Activated T-helper 1 cell treated with Interleukin-2 at 50 U/mL for 16 hours (primary cell): ENCODE results near the gene TARBP1.
"Not testable (repeated sequence)": the region's sequence is repeated elsewhere in the genome, so short reads cannot be mapped to it uniquely, and the experiment has no call there.

Experiments used
- DNase-seq: peaks from one replicate; pipeline ENCODE4 v3.0.0-alpha.2; 2020; ENCODE audit warnings: low read depth

TARBP1 gene

GRCh38 chr1:234478481-234479309 lies at the start of gene TARBP1:
Gene TARBP1, minus strand, starts transcription at chr1:234479179. Its CDS starts 76 bp downstream, at chr1:234479103.
- DNase-seq: peak; percentile 62

- no peak for DNase-seq
Measured at GRCh38 chr1:234528074-234528865, 49.3 kb upstream of the TARBP1 start.

- no peak for DNase-seq
Measured at GRCh38 chr1:234527346-234527745, 48.4 kb upstream of the TARBP1 start.

- no peak for DNase-seq
Measured at GRCh38 chr1:234526922-234527321, 47.9 kb upstream of the TARBP1 start.

GRCh38 chr1:234525099-234525799 lies 46.3 kb upstream of the TARBP1 start:
- no peak for DNase-seq

GRCh38 chr1:234521836-234522235 lies 42.9 kb upstream of the TARBP1 start:
- DNase-seq: no peak

GRCh38 chr1:234520908-234521817 lies 42.2 kb upstream of the TARBP1 start:
- DNase-seq: no peak

GRCh38 chr1:234519506-234519905 lies 40.5 kb upstream of the TARBP1 start:
- DNase-seq: no peak

- no peak for DNase-seq
Measured at GRCh38 chr1:234518876-234519275, 39.9 kb upstream of the TARBP1 start.

GRCh38 chr1:234518086-234518485 lies 39.1 kb upstream of the TARBP1 start:
- not testable (repeated sequence) for DNase-seq

GRCh38 chr1:234517110-234517802 lies 38.3 kb upstream of the TARBP1 start:
- no peak for DNase-seq

- no peak for DNase-seq
Measured at GRCh38 chr1:234515821-234516241, 36.9 kb upstream of the TARBP1 start.

GRCh38 chr1:234515411-234515810 lies 36.4 kb upstream of the TARBP1 start:
- DNase-seq: no peak

GRCh38 chr1:234512451-234512861 lies 33.5 kb upstream of the TARBP1 start:
- no peak for DNase-seq

- no peak for DNase-seq
Measured at GRCh38 chr1:234509457-234510328, 30.7 kb upstream of the TARBP1 start.

- DNase-seq: no peak
Measured at GRCh38 chr1:234507626-234508387, 28.8 kb upstream of the TARBP1 start.

GRCh38 chr1:234507089-234507488 lies 28.1 kb upstream of the TARBP1 start:
- no peak for DNase-seq

GRCh38 chr1:234505769-234506102 lies 26.8 kb upstream of the TARBP1 start:
- no peak for DNase-seq
